ENCODE measurements around the gene ZBTB4.
"Not testable (repeated sequence)": the region's sequence is repeated elsewhere in the genome, so short reads cannot be mapped to it uniquely, and the experiment has no call there.

Gene ZBTB4

GRCh38 chr17:7490144-7490543 is 10.7 kb upstream of the ZBTB4 start:
- DNase-seq: no peak

DNA sequence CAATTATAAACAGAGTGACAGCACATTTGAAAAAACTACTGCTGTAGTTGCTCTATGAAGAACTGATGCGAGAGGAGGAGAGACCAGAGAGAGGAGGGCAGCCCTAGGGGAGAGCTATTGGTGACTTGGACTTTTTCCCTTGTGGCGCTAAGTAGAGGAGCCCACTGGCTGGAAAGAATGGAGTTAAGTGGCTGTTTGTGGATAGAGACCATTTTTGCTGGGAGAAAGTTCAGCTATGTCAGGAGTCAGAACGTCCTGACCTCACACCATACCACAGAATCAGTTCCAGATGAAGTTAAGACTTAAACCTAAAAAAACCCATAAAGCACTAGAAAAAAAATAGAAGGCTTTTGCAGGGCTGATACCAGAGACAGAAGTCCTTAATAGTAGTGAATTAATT is 6.8 kb upstream of the ZBTB4 start:
- no peak for DNase-seq

DNA sequence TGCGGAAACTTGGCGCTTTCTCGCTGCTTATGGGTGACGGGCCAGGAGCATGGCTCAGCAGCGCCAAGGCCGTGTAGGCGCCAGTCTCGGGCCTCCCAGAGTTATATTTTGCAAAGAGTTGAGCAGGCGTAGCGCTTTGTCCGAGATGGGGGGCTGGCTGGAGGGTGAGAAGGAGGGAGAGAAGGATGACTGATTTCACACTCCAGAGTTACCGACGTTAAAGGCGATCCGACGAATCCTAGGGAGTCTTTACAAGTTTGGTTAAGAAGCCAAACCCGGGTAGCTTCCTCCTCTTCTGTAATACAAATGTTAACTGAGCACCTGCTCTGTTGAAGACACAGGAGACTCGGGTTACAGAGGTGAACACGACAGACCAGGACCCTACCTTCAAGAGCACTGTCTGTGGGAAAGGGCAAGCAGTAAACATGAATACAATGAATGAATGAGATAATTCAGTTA is 5.5 kb upstream of the ZBTB4 start:
- DNase-seq: no peak

GRCh38 chr17:7484067-7484918 is 4.9 kb upstream of the ZBTB4 start, which contains the start of gene POLR2A:
Gene POLR2A (plus strand): TSS chr17:7484366.
- peak; percentile 96 for DNase-seq

- peak; percentile 86 for DNase-seq
Measured at GRCh38 chr17:7483255-7484066, 4.0 kb upstream of the ZBTB4 start.

DNA sequence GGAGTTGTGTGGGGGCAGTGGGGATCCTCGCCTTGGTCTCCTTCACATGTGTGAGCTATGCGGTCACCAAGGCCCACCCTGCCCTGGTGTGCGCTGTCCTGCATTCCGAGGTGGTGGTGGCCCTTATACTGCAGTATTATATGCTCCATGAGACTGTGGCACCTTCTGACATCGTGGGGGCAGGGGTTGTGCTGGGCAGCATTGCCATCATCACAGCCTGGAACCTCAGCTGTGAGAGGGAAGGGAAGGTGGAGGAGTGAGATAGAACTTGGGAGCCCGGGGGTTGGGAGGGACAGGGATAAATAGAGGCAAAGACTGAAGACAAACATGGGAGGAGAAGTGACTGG is 3.3 kb upstream of the ZBTB4 start:
- DNase-seq: not testable (repeated sequence)

GRCh38 chr17:7481842-7482741 is 2.7 kb upstream of the ZBTB4 start:
- DNase-seq: not testable (repeated sequence)

DNA sequence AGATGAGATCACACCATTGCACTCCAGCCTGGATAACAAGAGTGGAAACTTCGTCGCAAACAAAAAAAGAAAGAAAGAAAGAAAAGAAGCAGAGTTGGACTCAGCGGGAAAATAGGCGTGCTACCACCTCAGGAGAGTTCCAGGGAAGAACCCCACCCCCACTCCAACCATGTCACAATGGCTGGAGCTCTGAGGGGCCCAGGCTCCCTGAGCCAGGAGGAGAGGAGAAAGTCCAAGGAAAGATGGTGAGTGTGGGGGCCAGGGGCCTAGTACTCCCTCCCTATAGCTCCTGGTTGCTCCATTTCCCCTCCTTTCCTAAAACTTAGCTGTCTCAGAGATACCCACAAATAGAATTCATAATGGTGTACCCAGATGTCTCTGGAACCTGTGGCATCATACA is 1.8 kb upstream of the ZBTB4 start, which contains the start of gene SLC35G6:
TSS of gene SLC35G6 (plus strand) at position 172 of the 400 bp plus-strand sequence. CDS start at position 243, 71 bp downstream.
- not testable (repeated sequence) for DNase-seq

DNA sequence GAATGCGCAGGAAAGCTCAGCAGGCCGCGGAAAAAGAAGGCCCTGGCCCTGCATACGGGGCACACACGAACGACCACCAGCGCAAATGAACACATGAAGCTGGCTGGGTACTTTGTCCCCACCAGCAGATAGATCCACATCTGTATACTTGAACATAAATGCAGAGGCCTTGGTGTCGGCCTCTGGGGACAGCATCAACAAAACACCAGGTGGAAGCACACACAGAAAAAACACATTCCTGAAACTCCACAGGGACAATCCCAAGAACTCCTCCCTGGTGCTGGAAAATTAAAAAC is 606 bp upstream of the ZBTB4 start:
- DNase-seq: no peak

- no peak for DNase-seq
Measured at GRCh38 chr17:7478276-7479212, 887 bp downstream of the ZBTB4 start.

DNA sequence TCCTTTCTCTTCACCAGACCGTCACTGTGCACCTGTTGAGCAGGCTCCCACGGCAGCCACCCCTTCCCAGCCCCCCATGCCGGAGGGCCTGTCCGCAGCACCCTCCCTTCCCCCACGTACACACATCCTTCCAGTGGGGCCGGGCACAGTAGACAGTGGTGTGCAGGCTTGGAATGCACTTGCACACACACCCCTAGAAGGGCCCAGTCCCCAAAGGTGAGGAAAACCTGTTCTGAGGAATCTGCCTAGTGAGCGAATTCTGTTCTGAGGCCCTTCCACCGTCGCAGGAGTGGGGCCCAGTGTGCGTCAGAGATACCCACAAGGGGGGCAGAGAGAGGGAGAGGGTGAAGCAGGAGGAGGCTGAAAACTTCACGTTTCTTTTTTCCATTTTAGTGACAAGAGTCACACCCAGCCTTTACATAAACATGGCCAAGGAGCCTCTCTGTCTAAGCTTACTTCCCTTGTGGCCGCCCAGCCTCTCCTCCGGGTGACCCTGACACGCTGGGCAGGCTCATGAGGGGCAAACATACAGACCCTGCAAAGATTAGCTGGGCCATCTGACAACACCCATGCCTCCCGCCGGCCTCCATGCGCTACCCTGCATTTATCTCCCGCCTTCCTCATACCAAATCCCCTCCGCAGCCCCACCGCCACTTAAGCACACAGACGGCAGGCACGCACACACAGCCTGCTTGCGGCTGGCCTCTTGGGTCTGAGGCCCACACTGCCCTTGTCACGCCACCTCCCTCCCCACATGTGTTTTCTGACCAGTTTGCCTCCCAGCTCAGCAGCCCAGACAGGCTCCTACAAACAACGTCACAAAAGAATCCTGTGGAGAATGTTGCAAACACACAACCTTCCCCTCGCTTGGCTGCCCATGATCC is 1.8 kb downstream of the ZBTB4 start:
- no peak for DNase-seq

DNA sequence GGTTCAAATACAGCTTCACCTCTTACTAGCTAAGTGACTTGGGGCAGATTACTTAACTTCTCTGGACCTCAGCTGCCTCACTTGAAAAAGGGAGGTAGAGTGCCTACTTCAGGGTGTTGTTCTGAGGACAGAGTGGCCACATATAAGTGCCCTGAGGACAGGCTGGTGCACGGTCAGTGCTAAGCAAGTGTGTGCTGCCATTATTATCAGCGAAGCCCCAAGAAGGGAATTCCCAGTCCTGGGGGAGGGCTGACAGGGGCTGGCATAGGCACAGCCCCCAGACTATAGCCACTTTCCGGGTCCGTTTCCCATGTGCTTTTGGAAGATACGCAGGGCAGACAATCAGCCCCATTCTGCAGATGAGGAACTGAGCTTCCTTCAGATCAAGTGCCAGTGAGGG is 2.5 kb downstream of the ZBTB4 start:
- no peak for DNase-seq

GRCh38 chr17:7476494-7476893 is 2.9 kb downstream of the ZBTB4 start:
- DNase-seq: no peak

DNA sequence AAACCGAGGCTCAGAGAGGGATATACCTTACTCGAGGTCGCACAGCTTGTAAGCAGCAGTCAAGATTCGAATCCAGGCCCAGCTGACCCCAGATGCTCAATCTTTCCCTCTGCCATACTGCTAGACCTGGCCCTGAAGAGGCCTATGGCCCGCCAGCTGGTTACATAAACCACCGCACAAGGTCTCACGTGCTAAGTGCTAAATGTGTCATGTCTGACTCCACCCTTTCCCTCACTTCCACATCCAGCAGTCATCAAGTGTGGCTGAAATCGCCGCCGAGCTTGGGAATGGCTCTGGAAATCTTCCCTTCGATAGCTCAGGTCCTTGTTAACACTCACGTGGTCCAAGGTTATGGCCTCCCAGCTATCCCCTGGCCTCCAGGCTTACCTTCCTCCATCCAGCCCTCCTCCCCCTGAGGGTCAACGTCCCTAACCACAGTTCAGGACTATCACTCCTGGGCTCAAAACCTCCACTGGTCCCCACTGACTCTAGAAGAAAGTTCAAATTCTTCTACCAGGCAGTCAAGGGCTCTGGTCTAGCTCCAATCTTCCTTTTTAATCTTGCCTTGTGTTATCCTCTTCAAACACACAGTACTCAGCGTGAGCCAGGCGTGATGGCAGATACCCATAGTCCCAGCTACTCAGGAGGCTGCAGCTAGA is 3.5 kb downstream of the ZBTB4 start:
- DNase-seq: no peak

GRCh38 chr17:7474767-7475166 is 4.7 kb downstream of the ZBTB4 start:
- DNase-seq: not testable (repeated sequence)

DNA sequence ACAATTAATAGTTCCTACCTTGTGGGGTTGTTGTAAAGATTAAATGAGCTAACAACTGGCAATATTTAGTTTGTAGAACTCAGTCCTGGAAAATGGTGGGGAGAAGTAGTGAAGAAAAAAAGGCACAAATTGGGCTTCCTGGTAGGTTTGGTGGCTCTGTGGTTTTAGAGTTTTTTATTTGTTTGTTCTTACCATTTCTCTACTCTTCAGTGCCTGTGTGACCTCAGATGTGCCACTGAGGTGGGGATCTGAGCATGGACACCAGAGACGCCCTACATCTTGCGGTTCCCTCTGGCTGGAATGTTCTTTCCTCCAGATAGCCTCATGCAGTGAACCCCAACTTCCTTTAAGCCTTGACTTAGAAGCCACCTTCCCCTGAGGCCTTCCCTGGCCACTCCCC is 7.7 kb downstream of the ZBTB4 start:
- no peak for DNase-seq

DNA sequence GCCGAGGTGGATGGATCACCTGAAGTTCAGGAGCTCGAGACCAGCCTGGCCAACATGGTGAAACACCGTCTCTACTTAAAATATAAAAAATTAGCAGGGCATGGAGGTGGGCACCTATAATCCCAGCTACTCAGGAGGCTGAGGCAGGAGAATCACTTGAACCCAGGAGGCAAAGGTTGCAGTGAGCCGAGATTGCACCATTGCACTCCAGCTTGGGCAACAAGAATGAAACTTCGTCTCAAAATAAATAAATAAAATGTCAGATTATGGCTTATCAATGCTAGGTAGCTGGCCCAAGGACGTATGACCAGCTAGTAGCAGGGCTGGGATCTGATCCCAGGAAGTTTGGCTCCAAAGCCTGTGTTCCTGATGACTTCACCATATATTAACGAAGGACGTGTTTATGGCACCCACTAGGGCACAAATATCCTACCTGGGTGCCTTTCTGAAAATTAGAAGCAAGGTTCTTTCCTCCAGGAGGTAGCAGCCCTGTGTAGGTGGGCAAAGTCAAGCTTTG is 8.9 kb downstream of the ZBTB4 start:
- DNase-seq: not testable (repeated sequence)

DNA sequence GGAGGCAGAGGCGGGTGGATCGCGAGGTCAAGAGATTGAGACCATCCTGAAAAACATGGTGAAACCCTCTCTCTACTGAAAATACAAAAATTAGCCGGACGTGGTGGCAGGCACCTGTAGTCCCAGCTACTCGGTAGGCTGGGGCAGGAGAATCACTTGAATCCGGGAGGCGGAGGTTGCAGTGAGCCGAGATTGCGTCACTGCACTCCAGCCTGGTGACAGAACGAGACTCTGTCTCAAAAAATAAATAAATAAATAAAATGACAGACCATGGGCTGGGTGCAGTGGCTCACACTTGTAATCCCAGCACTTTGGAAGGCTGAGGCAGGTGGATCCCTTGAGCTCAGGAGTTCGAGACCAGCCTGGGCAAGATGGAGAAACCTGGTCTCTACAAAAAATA is 9.6 kb downstream of the ZBTB4 start:
- not testable (repeated sequence) for DNase-seq

DNA sequence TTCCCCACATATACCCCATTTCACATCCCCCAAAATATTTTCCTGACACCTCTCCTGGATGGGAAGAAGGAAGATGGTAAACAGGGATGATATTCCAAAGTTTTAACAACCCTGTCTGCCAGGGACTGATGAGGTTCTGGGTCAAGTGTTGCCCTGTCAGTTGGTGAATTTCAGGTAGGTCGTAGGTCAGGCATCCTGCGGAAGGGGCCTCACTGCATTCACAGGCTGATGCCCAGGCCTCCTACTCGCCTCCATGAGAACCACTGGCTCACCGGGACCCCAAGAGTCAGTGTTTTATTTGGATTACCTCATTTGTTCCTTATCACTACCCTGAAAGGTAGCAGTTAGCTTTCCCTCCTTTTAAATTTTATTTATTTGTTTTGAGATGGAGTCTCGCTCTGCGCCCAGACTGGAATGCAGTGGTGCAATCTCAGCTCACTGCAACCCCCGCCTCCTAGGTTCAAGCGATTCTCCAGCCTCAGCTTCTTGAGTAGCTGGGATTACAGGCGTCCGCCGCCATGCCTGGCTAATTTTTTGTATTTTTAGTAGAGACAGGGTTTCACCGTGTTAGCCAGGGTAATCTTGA is 10.5 kb downstream of the ZBTB4 start:
- no peak for DNase-seq

GRCh38 chr17:7468290-7468689 is 11.1 kb downstream of the ZBTB4 start:
- DNase-seq: no peak
